Keratinocyte (primary cell): ENCODE results near the gene RNF182. TPM values are rescaled to one million over a fixed set of nuclear protein-coding genes. Genes with fewer than 3 reads are reported as not detected.

Experiments used
- DNase-seq: peaks from one replicate; pipeline ENCODE4 v3.0.0-alpha.2; 2011; ENCODE audit warnings: low read depth, missing footprints, low spot score
- FAIRE-seq: peaks from 2 replicates; lab custom pipeline; 2011; peaks lifted over from hg19 to GRCh38; lab: Jason Lieb, UNC
- H2AFZ ChIP-seq: 2 replicates; pipeline ENCODE4 v1.6.0; 2012; ENCODE audit warnings: low read length, control low read depth, inconsistent platforms; ENCODE audit not compliant: control insufficient read depth
- H3K27ac ChIP-seq: 2 replicates; pipeline ENCODE4 v1.5.1; 2011; ENCODE audit warnings: low read length; ENCODE audit not compliant: control insufficient read depth, insufficient read depth
- H3K27me3 ChIP-seq: 3 replicates; pipeline ENCODE4 v1.6.0; 2011; ENCODE audit warnings: low read length; ENCODE audit not compliant: control insufficient read depth, insufficient read depth; ENCODE audit errors: extremely low read depth
- H3K36me3 ChIP-seq, 2 experiments: 2 replicates in 1 of 2; 3 replicates in 1 of 2; pipeline ENCODE4 v1.5.1; 2011; ENCODE audit warnings: low read length in 2 of 2, mild to moderate bottlenecking in 1 of 2; ENCODE audit not compliant: control insufficient read depth in 2 of 2, insufficient read depth in 2 of 2; ENCODE audit errors: extremely low read depth in 1 of 2
- H3K4me1 ChIP-seq: 3 replicates; pipeline ENCODE4 v1.5.1; 2011; ENCODE audit warnings: low read length; ENCODE audit not compliant: control insufficient read depth, insufficient read depth; ENCODE audit errors: extremely low read depth
- H3K4me2 ChIP-seq: 3 replicates; pipeline ENCODE4 v1.6.0; 2011; ENCODE audit warnings: low read depth, low read length; ENCODE audit not compliant: control insufficient read depth, insufficient read depth; ENCODE audit errors: extremely low read depth
- H3K4me3 ChIP-seq, 3 experiments: fragments of 200-600 bp in 1 of 3; sonication (generic) in 1 of 3; 2 replicates in 2 of 3; 3 replicates in 1 of 3; pipeline ENCODE4 v1.5.1; 2011 to 2016; ENCODE audit warnings: low read length in 3 of 3, mild to moderate bottlenecking in 3 of 3, control low read depth in 2 of 3, inconsistent platforms in 1 of 3, low read depth in 1 of 3, mixed read lengths in 1 of 3, mixed run types in 1 of 3, moderate library complexity in 1 of 3; ENCODE audit not compliant: control insufficient read depth in 2 of 3, insufficient read depth in 2 of 3; ENCODE audit errors: extremely low read depth in 1 of 3
- H3K79me2 ChIP-seq: 2 replicates; pipeline ENCODE4 v1.6.0; 2012; ENCODE audit warnings: low read length; ENCODE audit not compliant: control insufficient read depth, insufficient read depth
- H3K9ac ChIP-seq: 3 replicates; pipeline ENCODE4 v1.6.0; 2011; ENCODE audit warnings: low read length; ENCODE audit not compliant: control insufficient read depth, insufficient read depth; ENCODE audit errors: extremely low read depth
- H3K9me1 ChIP-seq: 3 replicates; pipeline ENCODE4 v1.6.0; 2011; ENCODE audit warnings: low read length; ENCODE audit not compliant: control insufficient read depth, insufficient read depth; ENCODE audit errors: extremely low read depth
- H3K9me3 ChIP-seq: 2 replicates; pipeline ENCODE4 v1.5.1; 2012; ENCODE audit warnings: low read depth, low read length; ENCODE audit not compliant: control insufficient read depth
- H4K20me1 ChIP-seq: 3 replicates; pipeline ENCODE4 v1.6.0; 2011; ENCODE audit warnings: low read length; ENCODE audit not compliant: control insufficient read depth, insufficient read depth; ENCODE audit errors: extremely low read depth
- CTCF ChIP-seq, 3 experiments: IDR thresholded peaks in 1 of 3; conservative IDR thresholded peaks in 1 of 3; optimal IDR thresholded peaks in 1 of 3; 2 replicates in 2 of 3; 3 replicates in 1 of 3; pipeline versions ENCODE3 to v1.5.1; 2011; ENCODE audit warnings: low read length in 3 of 3, mild to moderate bottlenecking in 3 of 3, moderate library complexity in 2 of 3, control low read depth in 1 of 3, inconsistent platforms in 1 of 3; ENCODE audit not compliant: insufficient read depth in 2 of 3; ENCODE audit errors: extremely low read depth in 1 of 3
- EZH2 ChIP-seq: IDR thresholded peaks from one replicate; pipeline ENCODE4 v1.6.1; 2012; ENCODE audit warnings: inconsistent platforms, mild to moderate bottlenecking, low read length, moderate library complexity
- dilution Hi-C: fragments of 300-500 bp; cut with MboI; formaldehyde crosslinking; loops from one replicate; pipeline ENCODE4 v1.7.0; 2020; ENCODE audit warnings: low sequenced_read_pairs; ENCODE audit not compliant: extremely low pct_ligation_motif_present
- polyA plus RNA-seq, 5 experiments: library from polyadenylated mRNA; depleted of rRNA in 3 of 5; stranded (reverse) in 3 of 5; stranded (forward) in 1 of 5; unstranded in 1 of 5; fragments of >200 nt; gene quantifications; 1 replicate in 1 of 5; 2 replicates in 3 of 5; 3 replicates in 1 of 5; pipeline versions ENCODE4 v1.2.1 to v1.2.3, GENCODE V29; 2011 to 2012; ENCODE audit warnings: missing spikeins in 2 of 5, low read depth in 1 of 5, low replicate concordance in 1 of 5

The RNF182 gene
- polyA plus RNA-seq, 1 donor (not counting 4 experiments of a cell fraction or from before 2014, with no cell fraction given) = 2.0 TPM

- Histone ChIP-seq H3K27ac (no peak overlapping the region), H3K4me3 (no peak overlapping the region), H3K79me2 (no peaks in the 10 kb centered on the region), H3K4me1 (no peaks in the 10 kb centered on the region), H3K4me2 (no peak overlapping the region), H3K9ac (no peak overlapping the region), H3K27me3 (peaks cover 3% of the 10 kb centered on the region), H3K9me1 (no peaks in the 10 kb centered on the region), H2AFZ (no peak overlapping the region), H4K20me1 (no peaks in the 10 kb centered on the region), H3K36me3 (no peaks in the 10 kb centered on the region), H3K9me3 (no peaks in the 10 kb centered on the region)
- DNase-seq (no peak), FAIRE-seq (peak; percentile 5)
- no peak for TF ChIP-seq CTCF (optimal IDR thresholded peaks at IDR 0.05 in 1 of 3, IDR thresholded peaks at IDR 0.05 in 1 of 3, conservative IDR thresholded peaks at IDR 0.05 in 1 of 3; ENCODE audit: extremely low read depth in 1 of 3, insufficient read depth in 2 of 3, low read length in 3 of 3)
- no peak for TF ChIP-seq EZH2
- dilution Hi-C loops = no loop called here
These were observed 53.4 kb downstream of the RNF182 start for GRCh38 chr6:13978102-13978640.

- Histone ChIP-seq H3K36me3 (no peaks in the 10 kb centered on the region), H3K4me1 (no peaks in the 10 kb centered on the region), H3K4me2 (no peak overlapping the region), H2AFZ (no peak overlapping the region), H3K9me1 (no peaks in the 10 kb centered on the region), H3K79me2 (no peaks in the 10 kb centered on the region), H3K4me3 (no peak overlapping the region), H3K27ac (no peak overlapping the region), H3K9me3 (no peaks in the 10 kb centered on the region), H3K9ac (no peak overlapping the region), H3K27me3 (peaks cover 3% of the 10 kb centered on the region), H4K20me1 (no peaks in the 10 kb centered on the region)
- FAIRE-seq (no peak), DNase-seq (no peak)
- TF ChIP-seq CTCF (optimal IDR thresholded peaks at IDR 0.05 in 1 of 3, IDR thresholded peaks at IDR 0.05 in 1 of 3, conservative IDR thresholded peaks at IDR 0.05 in 1 of 3; ENCODE audit: extremely low read depth in 1 of 3, insufficient read depth in 2 of 3, low read length in 3 of 3) = no peak
- TF ChIP-seq EZH2 = no peak
- dilution Hi-C loops = no loop called here
These were observed 54.0 kb downstream of the RNF182 start for GRCh38 chr6:13978787-13979186.
